Mesothelial cell of epicardium (in vitro differentiated cells): ENCODE data around the gene TMEM44. TPM values are rescaled to one million over a fixed set of nuclear protein-coding genes. Genes with fewer than 3 reads are reported as not detected.

Experiments used
- DNase-seq, 2 experiments: peaks; one replicate each; pipeline ENCODE4 v3.0.0; 2021; ENCODE audit warnings: low spot score in 2 of 2; ENCODE audit not compliant: unreplicated experiment in 2 of 2
- H3K27ac Mint-ChIP-seq: 2 replicates; pipeline ENCODE4 v1.8.0; 2021; ENCODE audit warnings: mixed read lengths
- H3K27me3 Mint-ChIP-seq: 2 replicates; pipeline ENCODE4 v1.8.0; 2021; ENCODE audit warnings: low read depth, mixed read lengths
- H3K36me3 Mint-ChIP-seq: 2 replicates; pipeline ENCODE4 v1.8.0; 2021; ENCODE audit warnings: mixed read lengths
- H3K4me1 Mint-ChIP-seq: 2 replicates; pipeline ENCODE4 v1.8.0; 2021; ENCODE audit warnings: mixed read lengths
- H3K4me3 Mint-ChIP-seq: 2 replicates; pipeline ENCODE4 v1.8.0; 2021; ENCODE audit warnings: mild to moderate bottlenecking, moderate library complexity, mixed read lengths
- H3K9me3 Mint-ChIP-seq: 2 replicates; pipeline ENCODE4 v1.8.0; 2021; ENCODE audit warnings: mixed read lengths
- total RNA-seq: library from RNA; stranded (reverse); gene quantifications from 3 replicates; pipeline ENCODE4 v1.2.1, GENCODE V29; 2021
- TF ChIP-seq, protein P1 (sequence below): fragments of 200-600 bp; sonication (generic); IDR thresholded peaks from one replicate; pipeline ENCODE4 v1.5.0; 2021; ENCODE audit warnings: antibody characterized with exemption; ENCODE audit not compliant: unreplicated experiment

TMEM44 gene
- total RNA-seq, 1 donor from 2014 or later, result 27.9 TPM

- Mint-ChIP-seq H3K27ac (no peak overlapping the region), H3K36me3 (no peaks in the 10 kb centered on the region), H3K9me3 (no peaks in the 10 kb centered on the region), H3K27me3 (peaks cover 14% of the 10 kb centered on the region), H3K4me1 (peaks cover 28% of the 10 kb centered on the region), H3K4me3 (no peak overlapping the region)
- TF ChIP-seq, protein P1, sequence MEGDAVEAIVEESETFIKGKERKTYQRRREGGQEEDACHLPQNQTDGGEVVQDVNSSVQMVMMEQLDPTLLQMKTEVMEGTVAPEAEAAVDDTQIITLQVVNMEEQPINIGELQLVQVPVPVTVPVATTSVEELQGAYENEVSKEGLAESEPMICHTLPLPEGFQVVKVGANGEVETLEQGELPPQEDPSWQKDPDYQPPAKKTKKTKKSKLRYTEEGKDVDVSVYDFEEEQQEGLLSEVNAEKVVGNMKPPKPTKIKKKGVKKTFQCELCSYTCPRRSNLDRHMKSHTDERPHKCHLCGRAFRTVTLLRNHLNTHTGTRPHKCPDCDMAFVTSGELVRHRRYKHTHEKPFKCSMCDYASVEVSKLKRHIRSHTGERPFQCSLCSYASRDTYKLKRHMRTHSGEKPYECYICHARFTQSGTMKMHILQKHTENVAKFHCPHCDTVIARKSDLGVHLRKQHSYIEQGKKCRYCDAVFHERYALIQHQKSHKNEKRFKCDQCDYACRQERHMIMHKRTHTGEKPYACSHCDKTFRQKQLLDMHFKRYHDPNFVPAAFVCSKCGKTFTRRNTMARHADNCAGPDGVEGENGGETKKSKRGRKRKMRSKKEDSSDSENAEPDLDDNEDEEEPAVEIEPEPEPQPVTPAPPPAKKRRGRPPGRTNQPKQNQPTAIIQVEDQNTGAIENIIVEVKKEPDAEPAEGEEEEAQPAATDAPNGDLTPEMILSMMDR, result peak; percentile 36
- no peak for DNase-seq
These were observed 58.4 kb downstream of the TMEM44 start for GRCh38 chr3:194574639-194575483.

GRCh38 chr3:194573680-194574437 lies 59.4 kb downstream of the TMEM44 start:
- no peak for DNase-seq
- no peak overlapping the region for H3K4me3 Mint-ChIP-seq
- peaks cover 28% of the 10 kb centered on the region for H3K4me1 Mint-ChIP-seq
- H3K27me3 Mint-ChIP-seq, result peaks cover 14% of the 10 kb centered on the region
- TF ChIP-seq, protein P1, result no peak
- H3K36me3 Mint-ChIP-seq, result no peaks in the 10 kb centered on the region
- no peak overlapping the region for H3K27ac Mint-ChIP-seq
- no peaks in the 10 kb centered on the region for H3K9me3 Mint-ChIP-seq

DNA sequence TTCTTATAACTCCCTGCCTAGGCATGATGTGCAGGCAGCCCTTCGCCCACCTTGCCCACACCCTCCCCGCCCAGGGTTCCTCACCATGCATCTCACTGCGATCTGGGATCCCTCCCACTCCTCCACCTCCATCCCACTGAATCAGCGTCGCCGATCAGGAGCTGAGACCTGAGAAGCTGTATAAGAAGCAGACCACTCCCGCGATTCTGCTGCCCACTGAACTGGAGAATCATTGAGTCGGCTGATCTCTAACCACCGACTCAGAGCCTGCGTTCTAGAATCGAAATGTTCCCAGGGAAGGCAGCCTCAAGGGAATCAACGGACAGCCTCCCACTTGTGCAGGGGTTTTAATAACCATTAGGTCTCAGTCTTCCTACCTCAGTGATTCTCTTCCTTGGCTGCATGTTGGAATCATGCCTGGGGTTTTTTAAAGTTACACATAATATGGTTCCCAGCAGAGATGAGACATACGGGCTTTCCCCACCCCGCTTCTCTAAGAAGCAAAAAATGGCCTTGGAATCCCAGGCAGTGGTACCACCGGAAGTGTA lies 60.2 kb downstream of the TMEM44 start:
- TF ChIP-seq, protein P1, result no peak
- DNase-seq, result no peak
- peaks cover 28% of the 10 kb centered on the region for H3K4me1 Mint-ChIP-seq
- no peak overlapping the region for H3K4me3 Mint-ChIP-seq
- no peaks in the 10 kb centered on the region for H3K36me3 Mint-ChIP-seq
- no peak overlapping the region for H3K27ac Mint-ChIP-seq
- no peaks in the 10 kb centered on the region for H3K9me3 Mint-ChIP-seq
- peaks cover 14% of the 10 kb centered on the region for H3K27me3 Mint-ChIP-seq

DNA sequence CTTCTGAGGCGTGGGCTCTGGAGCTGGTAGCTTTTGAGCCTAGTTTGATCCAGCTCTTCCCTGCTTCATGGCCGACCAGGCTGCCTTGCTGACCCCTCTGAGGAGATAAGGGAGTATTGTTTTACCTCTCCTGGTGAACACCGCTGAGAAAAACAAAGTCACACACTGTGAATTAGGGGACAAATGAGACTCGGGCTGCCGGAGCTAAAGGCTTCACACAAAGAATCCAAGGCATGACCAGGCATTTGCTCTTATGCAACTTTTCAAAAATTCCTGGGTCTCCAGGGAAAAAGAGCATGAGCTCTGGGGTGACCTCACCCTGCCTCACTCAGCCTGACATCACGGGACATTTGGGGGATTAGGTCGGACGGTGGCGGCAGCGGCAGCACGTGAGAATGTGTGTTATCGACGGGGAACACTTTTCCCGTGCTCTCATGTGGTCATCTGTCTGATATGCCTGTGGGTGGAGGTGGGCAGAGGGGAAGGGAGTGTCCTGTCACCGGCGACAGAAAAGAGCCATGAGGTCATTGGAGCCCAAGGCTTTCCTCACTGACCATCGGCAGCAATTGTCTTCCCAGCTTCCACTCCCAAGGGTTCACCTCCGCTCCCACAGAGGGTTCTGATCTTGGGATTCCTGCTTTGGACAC lies 61.0 kb downstream of the TMEM44 start:
- peaks cover 14% of the 10 kb centered on the region for H3K27me3 Mint-ChIP-seq
- TF ChIP-seq, protein P1, result no peak
- no peaks in the 10 kb centered on the region for H3K9me3 Mint-ChIP-seq
- H3K36me3 Mint-ChIP-seq, result no peaks in the 10 kb centered on the region
- no peak overlapping the region for H3K4me3 Mint-ChIP-seq
- peaks cover 28% of the 10 kb centered on the region for H3K4me1 Mint-ChIP-seq
- no peak for DNase-seq
- peak overlapping the region; percentile 78 for H3K27ac Mint-ChIP-seq

DNA sequence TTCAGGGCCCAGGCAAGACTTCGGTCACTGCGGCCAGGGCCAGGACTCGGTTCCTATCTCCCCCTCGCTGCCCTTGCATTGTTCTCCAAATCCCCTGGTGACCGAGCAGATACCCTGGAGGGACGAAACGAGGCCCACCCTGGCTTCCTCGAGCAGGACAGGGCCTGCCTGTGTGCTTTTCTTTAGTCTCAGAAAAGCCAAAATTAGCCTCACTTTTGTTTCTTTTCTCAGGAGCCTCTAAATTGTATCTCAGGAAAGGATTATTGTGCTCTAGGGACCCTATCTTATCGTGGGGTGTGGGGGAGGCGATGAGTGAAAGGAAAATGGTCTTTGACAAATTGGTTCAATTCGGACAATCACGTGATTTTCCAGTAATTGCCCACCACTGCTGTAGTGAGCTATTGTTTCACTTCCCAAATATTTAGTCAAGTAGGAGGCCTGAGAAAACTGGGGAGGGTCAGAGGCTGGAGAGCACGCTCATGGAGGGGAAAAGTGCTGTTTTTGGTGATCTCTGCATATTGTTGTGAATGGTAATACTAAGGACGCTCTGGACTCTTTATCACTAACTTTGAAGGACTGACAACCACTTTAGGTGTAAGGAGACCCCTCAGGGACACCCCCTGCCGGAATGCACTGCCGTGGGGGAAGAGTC lies 61.6 kb downstream of the TMEM44 start:
- peaks cover 28% of the 10 kb centered on the region for H3K4me1 Mint-ChIP-seq
- TF ChIP-seq, protein P1, result no peak

More for the DNA sequence above, 61.6 kb downstream of the TMEM44 start:
- Mint-ChIP-seq H3K27ac (peak overlapping the region; percentile 78), H3K36me3 (no peaks in the 10 kb centered on the region), H3K4me3 (no peak overlapping the region), H3K9me3 (no peaks in the 10 kb centered on the region), H3K27me3 (peaks cover 17% of the 10 kb centered on the region)
- DNase-seq, result no peak
